ENCODE results near the gene PRELP.

DNA sequence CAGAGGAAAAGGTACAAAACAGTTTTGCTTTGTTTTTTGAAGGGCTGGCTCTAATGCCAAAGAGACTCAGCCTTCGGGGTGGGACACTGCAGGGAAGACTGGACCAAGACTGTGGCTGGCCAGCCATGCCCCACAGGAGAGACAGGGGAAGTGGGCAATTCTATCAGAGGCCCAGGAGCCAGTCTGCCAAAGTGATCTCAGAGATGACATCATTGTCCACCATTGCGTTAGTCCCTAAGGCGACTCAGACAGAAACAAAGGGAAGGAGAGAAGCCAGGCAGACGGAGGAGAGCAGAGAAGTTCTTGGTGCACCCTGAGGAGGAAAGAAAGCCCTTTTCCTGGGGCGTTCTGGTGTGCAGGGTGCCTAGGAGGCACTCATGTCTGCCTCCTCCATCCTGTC lies 44.7 kb downstream of the PRELP start:
- TF ChIP-seq, protein P1, sequence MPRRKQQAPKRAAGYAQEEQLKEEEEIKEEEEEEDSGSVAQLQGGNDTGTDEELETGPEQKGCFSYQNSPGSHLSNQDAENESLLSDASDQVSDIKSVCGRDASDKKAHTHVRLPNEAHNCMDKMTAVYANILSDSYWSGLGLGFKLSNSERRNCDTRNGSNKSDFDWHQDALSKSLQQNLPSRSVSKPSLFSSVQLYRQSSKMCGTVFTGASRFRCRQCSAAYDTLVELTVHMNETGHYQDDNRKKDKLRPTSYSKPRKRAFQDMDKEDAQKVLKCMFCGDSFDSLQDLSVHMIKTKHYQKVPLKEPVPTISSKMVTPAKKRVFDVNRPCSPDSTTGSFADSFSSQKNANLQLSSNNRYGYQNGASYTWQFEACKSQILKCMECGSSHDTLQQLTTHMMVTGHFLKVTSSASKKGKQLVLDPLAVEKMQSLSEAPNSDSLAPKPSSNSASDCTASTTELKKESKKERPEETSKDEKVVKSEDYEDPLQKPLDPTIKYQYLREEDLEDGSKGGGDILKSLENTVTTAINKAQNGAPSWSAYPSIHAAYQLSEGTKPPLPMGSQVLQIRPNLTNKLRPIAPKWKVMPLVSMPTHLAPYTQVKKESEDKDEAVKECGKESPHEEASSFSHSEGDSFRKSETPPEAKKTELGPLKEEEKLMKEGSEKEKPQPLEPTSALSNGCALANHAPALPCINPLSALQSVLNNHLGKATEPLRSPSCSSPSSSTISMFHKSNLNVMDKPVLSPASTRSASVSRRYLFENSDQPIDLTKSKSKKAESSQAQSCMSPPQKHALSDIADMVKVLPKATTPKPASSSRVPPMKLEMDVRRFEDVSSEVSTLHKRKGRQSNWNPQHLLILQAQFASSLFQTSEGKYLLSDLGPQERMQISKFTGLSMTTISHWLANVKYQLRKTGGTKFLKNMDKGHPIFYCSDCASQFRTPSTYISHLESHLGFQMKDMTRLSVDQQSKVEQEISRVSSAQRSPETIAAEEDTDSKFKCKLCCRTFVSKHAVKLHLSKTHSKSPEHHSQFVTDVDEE (CRISPR knock-in tag; IDR thresholded peaks at IDR 0.05) = no peak
- TF ChIP-seq ZNF565 (CRISPR knock-in tag; conservative IDR thresholded peaks at IDR 0.05; ENCODE audit: low read depth) (no peak), OSR1 (CRISPR knock-in tag; IDR thresholded peaks at IDR 0.05) (no peak), TOX (CRISPR knock-in tag; IDR thresholded peaks at IDR 0.05; ENCODE audit: borderline replicate concordance) (no peak), ZFP30 (CRISPR knock-in tag; IDR thresholded peaks at IDR 0.05) (no peak), RARB (CRISPR knock-in tag; IDR thresholded peaks at IDR 0.05) (no peak), ZNF70 (CRISPR knock-in tag; IDR thresholded peaks at IDR 0.05) (no peak), TCF4 (CRISPR knock-in tag; IDR thresholded peaks at IDR 0.05; ENCODE audit: borderline replicate concordance) (no peak), CSDC2 (CRISPR knock-in tag; IDR thresholded peaks at IDR 0.05) (no peak)
- TF ChIP-seq, protein P2, sequence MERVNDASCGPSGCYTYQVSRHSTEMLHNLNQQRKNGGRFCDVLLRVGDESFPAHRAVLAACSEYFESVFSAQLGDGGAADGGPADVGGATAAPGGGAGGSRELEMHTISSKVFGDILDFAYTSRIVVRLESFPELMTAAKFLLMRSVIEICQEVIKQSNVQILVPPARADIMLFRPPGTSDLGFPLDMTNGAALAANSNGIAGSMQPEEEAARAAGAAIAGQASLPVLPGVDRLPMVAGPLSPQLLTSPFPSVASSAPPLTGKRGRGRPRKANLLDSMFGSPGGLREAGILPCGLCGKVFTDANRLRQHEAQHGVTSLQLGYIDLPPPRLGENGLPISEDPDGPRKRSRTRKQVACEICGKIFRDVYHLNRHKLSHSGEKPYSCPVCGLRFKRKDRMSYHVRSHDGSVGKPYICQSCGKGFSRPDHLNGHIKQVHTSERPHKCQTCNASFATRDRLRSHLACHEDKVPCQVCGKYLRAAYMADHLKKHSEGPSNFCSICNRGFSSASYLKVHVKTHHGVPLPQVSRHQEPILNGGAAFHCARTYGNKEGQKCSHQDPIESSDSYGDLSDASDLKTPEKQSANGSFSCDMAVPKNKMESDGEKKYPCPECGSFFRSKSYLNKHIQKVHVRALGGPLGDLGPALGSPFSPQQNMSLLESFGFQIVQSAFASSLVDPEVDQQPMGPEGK (CRISPR knock-in tag; IDR thresholded peaks at IDR 0.05; ENCODE audit: borderline replicate concordance) = no peak
- TF ChIP-seq, protein P3, sequence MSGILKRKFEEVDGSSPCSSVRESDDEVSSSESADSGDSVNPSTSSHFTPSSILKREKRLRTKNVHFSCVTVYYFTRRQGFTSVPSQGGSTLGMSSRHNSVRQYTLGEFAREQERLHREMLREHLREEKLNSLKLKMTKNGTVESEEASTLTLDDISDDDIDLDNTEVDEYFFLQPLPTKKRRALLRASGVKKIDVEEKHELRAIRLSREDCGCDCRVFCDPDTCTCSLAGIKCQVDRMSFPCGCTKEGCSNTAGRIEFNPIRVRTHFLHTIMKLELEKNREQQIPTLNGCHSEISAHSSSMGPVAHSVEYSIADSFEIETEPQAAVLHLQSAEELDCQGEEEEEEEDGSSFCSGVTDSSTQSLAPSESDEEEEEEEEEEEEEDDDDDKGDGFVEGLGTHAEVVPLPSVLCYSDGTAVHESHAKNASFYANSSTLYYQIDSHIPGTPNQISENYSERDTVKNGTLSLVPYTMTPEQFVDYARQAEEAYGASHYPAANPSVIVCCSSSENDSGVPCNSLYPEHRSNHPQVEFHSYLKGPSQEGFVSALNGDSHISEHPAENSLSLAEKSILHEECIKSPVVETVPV (CRISPR knock-in tag; IDR thresholded peaks at IDR 0.05) = no peak

Data from SK-N-SH treated with all-trans-retinoic acid at 6 μM for 48 hours (cell line).